Gastrocnemius medialis (tissue), 4 donors: ENCODE data around the gene ARID5A.

ENCODE experiments used
- POLR2A ChIP-seq, 2 donors: fragments of 450-650 bp; IDR thresholded peaks; one replicate each; pipeline ENCODE4 v1.6.1; 2017; ENCODE audit warnings: antibody characterized with exemption in 2 of 2, mild to moderate bottlenecking in 2 of 2, moderate library complexity in 2 of 2
- TF ChIP-seq, protein P1 (sequence below), 5 experiments: fragments of 450-650 bp in 3 of 5; fragments of 200-600 bp in 2 of 5; sonication (generic) in 2 of 5; IDR thresholded peaks in 4 of 5; conservative IDR thresholded peaks in 1 of 5; 1 replicate in 4 of 5; 2 replicates in 1 of 5; pipeline ENCODE4 v1.5.1; 2016 to 2019; ENCODE audit warnings: antibody characterized with exemption in 5 of 5, mild to moderate bottlenecking in 3 of 5, moderate library complexity in 3 of 5

DNA sequence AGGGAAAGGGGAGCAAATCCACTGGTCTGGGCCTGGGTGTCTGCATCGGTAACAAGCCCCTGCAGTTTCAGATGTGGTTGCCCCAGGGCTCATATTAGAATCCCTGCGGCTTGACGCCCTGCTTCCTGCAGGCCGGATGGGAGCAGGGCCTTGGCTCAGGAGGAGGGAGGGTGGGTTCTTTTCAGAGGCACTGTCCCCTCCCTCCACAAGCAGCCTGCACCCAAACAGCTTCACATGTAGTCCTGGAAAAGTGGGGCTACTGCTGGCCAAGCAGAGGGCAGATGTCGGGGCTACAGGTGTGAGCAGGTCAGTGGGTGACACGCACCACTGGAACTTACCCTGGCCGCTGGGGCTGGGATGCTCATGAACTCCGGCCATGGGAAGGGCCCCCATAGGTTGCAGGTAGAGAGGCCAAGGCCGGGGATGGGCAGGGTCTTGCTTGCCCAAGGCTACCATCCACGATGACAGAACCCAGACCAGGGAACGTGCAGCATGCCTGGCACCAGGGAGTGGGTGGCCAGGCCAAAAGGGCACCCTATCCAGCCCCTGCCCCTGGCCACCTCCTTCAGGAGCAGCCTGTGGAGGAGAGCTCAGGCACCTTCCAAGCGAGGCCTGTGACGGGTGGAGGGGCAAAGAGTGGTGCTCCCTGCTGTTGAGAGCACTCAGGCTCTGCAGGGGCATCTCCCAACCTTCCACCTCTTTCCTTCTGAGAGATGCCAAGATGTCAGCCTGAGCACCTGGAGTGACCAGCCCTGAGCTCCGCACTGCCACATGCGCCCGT is 16.8 kb downstream of the ARID5A start:
- TF ChIP-seq, protein P1, sequence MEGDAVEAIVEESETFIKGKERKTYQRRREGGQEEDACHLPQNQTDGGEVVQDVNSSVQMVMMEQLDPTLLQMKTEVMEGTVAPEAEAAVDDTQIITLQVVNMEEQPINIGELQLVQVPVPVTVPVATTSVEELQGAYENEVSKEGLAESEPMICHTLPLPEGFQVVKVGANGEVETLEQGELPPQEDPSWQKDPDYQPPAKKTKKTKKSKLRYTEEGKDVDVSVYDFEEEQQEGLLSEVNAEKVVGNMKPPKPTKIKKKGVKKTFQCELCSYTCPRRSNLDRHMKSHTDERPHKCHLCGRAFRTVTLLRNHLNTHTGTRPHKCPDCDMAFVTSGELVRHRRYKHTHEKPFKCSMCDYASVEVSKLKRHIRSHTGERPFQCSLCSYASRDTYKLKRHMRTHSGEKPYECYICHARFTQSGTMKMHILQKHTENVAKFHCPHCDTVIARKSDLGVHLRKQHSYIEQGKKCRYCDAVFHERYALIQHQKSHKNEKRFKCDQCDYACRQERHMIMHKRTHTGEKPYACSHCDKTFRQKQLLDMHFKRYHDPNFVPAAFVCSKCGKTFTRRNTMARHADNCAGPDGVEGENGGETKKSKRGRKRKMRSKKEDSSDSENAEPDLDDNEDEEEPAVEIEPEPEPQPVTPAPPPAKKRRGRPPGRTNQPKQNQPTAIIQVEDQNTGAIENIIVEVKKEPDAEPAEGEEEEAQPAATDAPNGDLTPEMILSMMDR (IDR thresholded peaks at IDR 0.05 in 4 of 5, conservative IDR thresholded peaks at IDR 0.05 in 1 of 5), result no peak
- TF ChIP-seq POLR2A (IDR thresholded peaks at IDR 0.05), result no peak
